Activated CD4-positive, alpha-beta T cell treated with anti-CD3 and anti-CD28 coated beads, Interleukin-2, amount 10 ng/mL, durations not matched to agents 24 days and 14 days (primary cell): ENCODE results near the gene FSTL4. TPM values are rescaled to one million over a fixed set of nuclear protein-coding genes. Genes with fewer than 3 reads are reported as not detected.
"Not testable (repeated sequence)": the region's sequence is repeated elsewhere in the genome, so short reads cannot be mapped to it uniquely, and the experiment has no call there.

Experiments used
- DNase-seq: peaks from one replicate; pipeline ENCODE4 v3.0.0; 2022
- H3K27ac Mint-ChIP-seq: one replicate; pipeline ENCODE4 v1.8.0; 2022; ENCODE audit warnings: mild to moderate bottlenecking, mixed read lengths
- H3K27me3 Mint-ChIP-seq: one replicate; pipeline ENCODE4 v1.8.0; 2022; ENCODE audit warnings: mixed read lengths
- H3K36me3 Mint-ChIP-seq: one replicate; pipeline ENCODE4 v1.8.0; 2022; ENCODE audit warnings: low read depth, mild to moderate bottlenecking, mixed read lengths
- H3K4me1 Mint-ChIP-seq: one replicate; pipeline ENCODE4 v1.8.0; 2021; ENCODE audit warnings: mixed read lengths
- H3K4me3 Mint-ChIP-seq: one replicate; pipeline ENCODE4 v1.8.0; 2022; ENCODE audit warnings: mild to moderate bottlenecking, moderate library complexity, mixed read lengths
- H3K9me3 Mint-ChIP-seq: one replicate; pipeline ENCODE4 v1.8.0; 2021; ENCODE audit warnings: mixed read lengths
- intact Hi-C: fragments of 100-400 bp; cut with micrococcal nuclease; formaldehyde crosslinking; loops from one replicate; pipeline ENCODE4 v1.15.1; 2023
- total RNA-seq: library from RNA; stranded (reverse); gene quantifications from 2 replicates; pipeline ENCODE4 v1.2.3, GENCODE V29; 2022

The FSTL4 gene
- total RNA-seq, 1 donor from 2014 or later: 0.42 TPM

DNA sequence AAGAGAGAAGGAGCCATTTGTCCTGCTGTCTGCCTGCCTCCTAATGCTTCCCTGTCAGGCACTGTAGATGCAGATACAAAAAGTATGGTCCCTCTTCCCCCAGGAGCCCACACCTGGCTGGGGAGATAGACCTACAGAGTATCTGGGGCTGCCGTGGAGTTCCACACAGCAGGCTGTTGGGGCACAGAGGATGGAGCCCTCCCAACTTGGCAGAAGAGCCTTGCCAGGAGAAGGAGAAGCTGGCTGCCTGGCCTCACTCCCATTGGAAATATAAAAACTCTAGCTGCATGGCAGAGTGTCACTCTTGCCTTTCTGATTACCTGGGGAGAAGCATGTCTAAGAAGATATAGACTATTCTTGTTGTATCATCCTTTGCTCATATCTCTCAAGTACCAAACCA is 160.4 kb downstream of the FSTL4 start:
- no peaks in the 10 kb centered on the region for H3K4me1 Mint-ChIP-seq
- no peaks in the 10 kb centered on the region for H3K9me3 Mint-ChIP-seq
- H3K27ac Mint-ChIP-seq: no peak overlapping the region
- no peaks in the 10 kb centered on the region for H3K36me3 Mint-ChIP-seq
- H3K4me3 Mint-ChIP-seq: no peak overlapping the region
- no peak for DNase-seq
- H3K27me3 Mint-ChIP-seq: peaks cover 16% of the 10 kb centered on the region
- intact Hi-C loops: no loop called here

DNA sequence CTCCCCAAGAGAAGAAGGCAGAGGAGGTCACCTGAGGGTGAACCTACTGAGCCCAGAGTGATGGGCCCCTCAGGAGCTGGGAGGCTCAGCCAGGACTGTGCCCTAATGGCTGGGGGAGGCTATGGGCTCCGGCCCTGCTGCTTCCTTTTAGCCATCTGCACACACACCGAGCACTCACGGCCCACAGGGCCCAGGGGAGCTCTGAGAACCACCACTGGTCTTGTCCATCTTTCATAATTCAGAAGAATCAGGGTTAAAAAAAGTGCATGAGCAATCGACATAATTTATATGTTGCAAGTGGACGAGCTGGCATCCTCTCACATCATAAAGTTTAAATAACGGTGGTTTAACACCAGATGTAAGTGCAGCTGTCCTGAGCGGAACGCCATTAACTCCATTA is 162.1 kb downstream of the FSTL4 start:
- DNase-seq: no peak
- H3K36me3 Mint-ChIP-seq: no peaks in the 10 kb centered on the region
- no peak overlapping the region for H3K27ac Mint-ChIP-seq
- H3K4me1 Mint-ChIP-seq: no peaks in the 10 kb centered on the region
- H3K9me3 Mint-ChIP-seq: no peaks in the 10 kb centered on the region
- peaks cover 15% of the 10 kb centered on the region for H3K27me3 Mint-ChIP-seq
- intact Hi-C loops: no loop called here
- no peak overlapping the region for H3K4me3 Mint-ChIP-seq

DNA sequence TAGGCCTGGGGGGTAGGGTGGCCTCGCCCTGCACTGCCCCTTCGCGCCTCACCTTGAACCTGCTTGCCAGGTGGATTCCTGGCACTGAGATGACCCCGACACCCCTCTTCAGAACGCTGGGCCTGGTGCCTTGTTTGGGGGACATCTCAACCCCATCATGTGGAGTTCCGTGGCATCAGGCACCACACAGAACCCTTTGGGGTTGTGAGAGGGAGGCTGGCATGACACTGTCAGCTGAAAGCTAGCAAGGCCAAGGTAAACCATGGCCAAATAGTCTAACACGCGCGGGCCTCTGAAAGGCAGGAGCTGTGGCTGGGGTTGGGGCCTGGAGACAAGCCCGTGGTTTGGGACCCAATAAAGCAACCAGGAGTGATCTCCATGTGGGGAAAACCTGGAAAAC is 163.2 kb downstream of the FSTL4 start:
- no peak overlapping the region for H3K4me3 Mint-ChIP-seq
- intact Hi-C loops: no loop called here
- no peak overlapping the region for H3K27ac Mint-ChIP-seq
- H3K4me1 Mint-ChIP-seq: no peaks in the 10 kb centered on the region
- H3K36me3 Mint-ChIP-seq: no peaks in the 10 kb centered on the region
- no peaks in the 10 kb centered on the region for H3K9me3 Mint-ChIP-seq
- H3K27me3 Mint-ChIP-seq: peaks cover 15% of the 10 kb centered on the region
- no peak for DNase-seq

DNA sequence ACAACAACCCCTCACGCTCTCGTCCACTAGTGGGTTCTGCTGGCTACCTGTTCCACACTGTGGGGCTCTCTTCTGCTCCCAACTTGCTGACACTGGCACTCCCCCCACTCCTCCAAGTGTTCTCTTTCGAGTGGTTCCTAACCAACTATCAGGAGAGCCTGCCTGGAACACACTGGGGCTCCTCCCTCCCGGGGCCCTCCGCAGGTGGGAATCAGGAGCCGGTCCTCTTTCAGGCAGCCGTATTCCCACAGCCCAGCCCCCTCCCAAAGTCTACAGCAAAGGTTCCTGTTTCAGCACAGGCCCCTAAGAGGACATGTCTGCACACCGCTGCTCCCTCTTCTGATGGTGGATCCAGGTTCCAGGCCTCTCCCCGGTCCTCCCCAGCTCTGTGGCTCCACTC is 165.9 kb downstream of the FSTL4 start:
- Mint-ChIP-seq H3K4me1 (no peaks in the 10 kb centered on the region), H3K4me3 (no peak overlapping the region), H3K36me3 (no peaks in the 10 kb centered on the region), H3K27me3 (peaks cover 6% of the 10 kb centered on the region), H3K27ac (no peak overlapping the region), H3K9me3 (no peaks in the 10 kb centered on the region)
- intact Hi-C loops: no loop called here
- DNase-seq: no peak

DNA sequence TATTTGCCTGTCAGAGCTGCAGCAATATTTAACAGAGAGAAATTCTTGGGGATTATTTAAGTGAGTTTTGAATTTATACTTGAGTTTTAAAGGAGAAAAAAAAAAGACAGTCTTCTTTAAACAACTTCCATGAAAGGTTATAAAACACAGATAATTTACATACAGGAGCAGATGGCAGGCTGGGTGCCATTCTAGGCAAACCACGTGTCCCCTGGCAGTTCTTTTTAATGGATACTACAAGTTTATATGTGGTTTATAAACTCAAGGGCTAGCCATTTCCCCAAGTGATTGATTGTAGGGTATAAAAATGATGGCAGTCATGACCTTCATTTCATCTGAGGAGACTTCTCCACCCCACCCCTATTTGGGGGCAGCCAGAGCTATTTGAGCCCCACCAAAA is 166.6 kb downstream of the FSTL4 start:
- Mint-ChIP-seq H3K4me3 (no peak overlapping the region), H3K36me3 (no peaks in the 10 kb centered on the region), H3K27ac (no peak overlapping the region), H3K4me1 (no peaks in the 10 kb centered on the region), H3K27me3 (peaks cover 3% of the 10 kb centered on the region), H3K9me3 (no peaks in the 10 kb centered on the region)
- intact Hi-C loops: no loop called here
- no peak for DNase-seq

DNA sequence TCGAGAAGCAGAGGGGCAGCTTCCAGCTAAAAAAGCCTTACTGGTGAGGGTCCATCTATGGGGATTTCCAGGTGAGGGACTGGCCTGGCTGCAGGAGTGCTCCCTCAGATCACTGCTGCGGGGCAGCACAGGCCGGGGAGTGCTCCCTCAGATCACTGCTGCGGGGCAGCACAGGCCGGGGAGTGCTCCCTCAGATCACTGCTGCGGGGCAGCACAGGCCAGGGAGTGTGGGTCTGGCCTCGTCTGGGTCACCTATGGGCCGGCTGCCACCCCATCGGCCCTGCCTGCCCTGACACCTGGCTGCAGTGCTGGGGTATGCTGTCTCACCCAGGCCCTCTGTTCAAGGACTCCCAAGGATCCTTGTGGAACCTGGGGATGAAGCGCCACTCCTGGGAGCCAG is 167.1 kb downstream of the FSTL4 start:
- H3K4me3 Mint-ChIP-seq, H3K9me3 Mint-ChIP-seq, DNase-seq, H3K27me3 Mint-ChIP-seq, H3K27ac Mint-ChIP-seq, H3K4me1 Mint-ChIP-seq, intact Hi-C loops, H3K36me3 Mint-ChIP-seq: not testable (repeated sequence)

DNA sequence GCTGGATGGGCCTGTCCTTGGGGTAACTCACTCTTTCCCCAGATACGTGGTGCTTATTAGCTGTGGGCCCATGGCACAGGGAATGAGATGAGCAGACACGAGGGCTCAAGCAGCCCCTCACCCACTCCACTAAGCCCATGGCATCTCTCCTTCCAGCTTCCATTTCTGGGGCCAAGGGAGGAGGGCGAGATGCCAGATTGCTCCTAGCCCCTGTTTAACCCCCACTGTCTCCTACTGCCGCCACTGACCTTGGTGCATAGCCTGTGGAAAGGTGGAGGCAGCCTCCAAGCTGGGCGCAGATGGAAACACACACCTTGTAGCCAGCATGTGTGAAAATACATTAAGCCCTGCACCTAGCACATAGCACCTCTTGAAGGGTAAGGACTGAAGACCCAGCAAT is 167.6 kb downstream of the FSTL4 start:
- H3K36me3 Mint-ChIP-seq: no peaks in the 10 kb centered on the region
- H3K9me3 Mint-ChIP-seq: no peaks in the 10 kb centered on the region
- H3K27ac Mint-ChIP-seq: no peak overlapping the region

DNA sequence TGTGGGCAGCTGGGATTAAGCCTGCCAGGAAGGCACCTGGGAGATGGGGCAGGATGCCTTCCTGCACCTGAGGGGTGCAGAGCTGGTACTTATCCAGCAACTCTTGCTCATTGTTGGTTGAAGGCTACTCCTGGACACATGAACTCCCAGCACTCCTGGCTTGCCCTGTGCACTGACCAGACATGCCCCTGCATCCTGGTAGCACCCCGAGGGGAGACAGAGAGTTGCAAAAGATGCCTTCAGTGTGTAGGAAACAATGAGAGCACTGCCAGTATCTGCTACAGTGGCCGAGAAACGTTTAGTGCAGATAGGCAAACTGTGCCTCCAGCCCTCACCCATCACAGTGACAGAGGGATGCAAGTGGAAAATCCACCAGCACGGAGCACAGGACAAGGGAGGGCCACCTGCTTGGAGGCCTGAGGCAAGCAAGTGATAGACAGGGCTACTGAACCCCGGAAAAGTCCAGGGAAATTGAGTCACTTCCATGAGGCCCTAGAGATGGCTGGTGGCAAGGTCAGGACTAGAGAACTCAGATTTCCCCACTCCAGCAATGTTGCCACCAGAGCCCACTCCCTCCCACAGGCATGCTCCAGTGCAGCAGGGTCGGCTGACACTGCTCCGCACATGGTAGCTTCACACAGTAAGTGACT is 171.1 kb downstream of the FSTL4 start:
- Mint-ChIP-seq H3K36me3 (no peaks in the 10 kb centered on the region), H3K4me3 (no peak overlapping the region), H3K9me3 (no peaks in the 10 kb centered on the region), H3K27ac (no peak overlapping the region), H3K27me3 (peaks cover 15% of the 10 kb centered on the region), H3K4me1 (no peaks in the 10 kb centered on the region)
- no peak for DNase-seq
- intact Hi-C loops: no loop called here

More for the DNA sequence above, 167.6 kb downstream of the FSTL4 start:
- intact Hi-C loops: no loop called here
- Mint-ChIP-seq H3K4me3 (no peak overlapping the region), H3K27me3 (no peaks in the 10 kb centered on the region), H3K4me1 (no peaks in the 10 kb centered on the region)
- DNase-seq: no peak

DNA sequence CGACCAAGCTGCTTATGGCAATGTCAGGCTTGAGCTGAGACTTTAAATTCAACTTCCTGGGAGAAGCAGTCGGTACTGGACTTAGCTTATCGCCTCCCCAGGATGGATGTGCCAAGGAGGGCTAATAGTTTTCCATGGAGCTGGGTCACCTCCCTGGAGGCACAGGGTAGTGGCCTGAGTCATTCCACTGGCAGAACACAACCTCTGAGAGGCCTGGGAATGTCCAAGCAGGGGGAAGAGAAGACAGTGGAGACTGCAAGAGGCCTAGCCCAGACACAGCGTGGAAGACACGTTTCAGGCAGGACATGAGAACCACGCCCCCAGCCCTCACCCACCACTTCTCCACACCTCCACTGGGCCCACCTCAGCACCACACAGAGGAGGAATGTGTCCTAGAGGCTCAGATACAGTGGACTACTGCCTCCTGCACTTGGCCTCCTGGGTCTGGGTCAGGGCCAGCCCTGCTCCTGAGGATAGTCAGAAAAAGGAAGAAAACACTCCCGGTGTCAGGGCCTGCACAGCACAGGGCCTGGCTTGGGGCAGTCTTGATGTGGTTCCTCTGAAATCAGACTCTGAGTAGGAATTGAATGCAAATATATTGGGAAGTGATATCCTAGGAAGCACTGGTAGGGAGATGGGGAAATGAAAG is 171.8 kb downstream of the FSTL4 start:
- Mint-ChIP-seq H3K9me3 (no peaks in the 10 kb centered on the region), H3K27me3 (peaks cover 21% of the 10 kb centered on the region), H3K4me1 (no peaks in the 10 kb centered on the region), H3K27ac (no peak overlapping the region), H3K36me3 (no peaks in the 10 kb centered on the region), H3K4me3 (no peak overlapping the region)
- intact Hi-C loops: no loop called here
- DNase-seq: no peak

DNA sequence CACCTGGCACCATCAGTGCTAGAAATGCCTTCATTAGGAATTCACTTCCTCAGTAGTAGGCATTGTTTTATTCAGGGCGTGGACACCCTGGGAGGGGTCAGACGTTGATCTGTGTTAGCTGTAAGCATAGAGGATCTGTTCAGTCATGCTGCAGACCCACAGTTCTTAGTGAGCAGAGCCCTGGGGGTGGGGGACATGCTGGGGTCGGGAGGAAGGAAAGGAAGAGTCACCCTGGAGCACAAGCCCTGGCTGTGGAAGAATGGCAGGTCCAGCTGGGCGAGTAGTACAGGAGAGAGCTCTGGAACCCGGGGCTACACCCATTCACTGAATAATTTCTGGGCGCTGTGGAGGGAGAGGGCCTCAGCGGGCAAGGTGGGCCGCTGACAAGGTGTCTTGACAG is 172.5 kb downstream of the FSTL4 start:
- no peaks in the 10 kb centered on the region for H3K9me3 Mint-ChIP-seq
- intact Hi-C loops: no loop called here
- H3K4me1 Mint-ChIP-seq: no peaks in the 10 kb centered on the region
- peaks cover 27% of the 10 kb centered on the region for H3K27me3 Mint-ChIP-seq
- H3K27ac Mint-ChIP-seq: no peak overlapping the region
- no peak for DNase-seq
- no peak overlapping the region for H3K4me3 Mint-ChIP-seq
- H3K36me3 Mint-ChIP-seq: no peaks in the 10 kb centered on the region

DNA sequence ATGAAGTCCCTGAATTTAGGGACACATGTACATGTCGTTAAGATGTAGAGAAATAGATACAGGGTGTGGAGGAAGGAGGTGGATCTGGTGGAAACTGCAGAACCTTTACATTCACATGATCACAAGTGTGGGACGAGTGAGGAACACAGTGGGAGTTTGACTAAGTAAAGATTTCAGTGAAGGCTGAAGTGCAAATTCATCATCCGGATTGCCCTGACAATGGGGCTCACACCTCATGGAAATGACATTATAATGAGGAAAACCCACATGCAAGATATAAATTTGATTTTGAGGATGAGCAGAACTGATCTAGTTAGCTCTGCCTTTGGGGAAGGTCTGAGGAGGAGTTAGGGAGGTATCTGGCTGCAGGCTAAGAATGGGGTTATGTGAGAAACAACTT is 173.9 kb downstream of the FSTL4 start:
- Mint-ChIP-seq H3K9me3 (no peaks in the 10 kb centered on the region), H3K4me1 (no peaks in the 10 kb centered on the region), H3K36me3 (no peaks in the 10 kb centered on the region), H3K27ac (no peak overlapping the region), H3K27me3 (peaks cover 35% of the 10 kb centered on the region), H3K4me3 (no peak overlapping the region)
- intact Hi-C loops: no loop called here
- DNase-seq: no peak

DNA sequence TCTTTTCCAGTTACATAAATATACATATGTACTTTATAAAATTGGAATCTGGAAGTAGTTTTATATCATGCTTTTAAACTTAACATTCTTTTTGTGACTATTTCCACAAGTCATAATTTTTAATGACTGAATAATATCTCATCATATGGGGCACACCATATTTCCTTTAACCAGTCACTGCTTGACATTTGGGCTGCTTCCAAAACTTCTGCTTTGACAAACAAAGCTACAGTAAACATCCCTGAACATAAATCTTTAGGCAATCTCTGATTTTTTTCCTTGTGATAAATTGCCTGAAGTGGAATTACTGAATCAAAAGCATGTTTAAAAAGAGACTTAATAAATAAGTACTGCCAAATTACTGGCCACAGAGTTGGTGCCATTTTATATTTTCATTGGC is 178.0 kb downstream of the FSTL4 start:
- peaks cover 56% of the 10 kb centered on the region for H3K27me3 Mint-ChIP-seq
- H3K9me3 Mint-ChIP-seq: no peaks in the 10 kb centered on the region

DNA sequence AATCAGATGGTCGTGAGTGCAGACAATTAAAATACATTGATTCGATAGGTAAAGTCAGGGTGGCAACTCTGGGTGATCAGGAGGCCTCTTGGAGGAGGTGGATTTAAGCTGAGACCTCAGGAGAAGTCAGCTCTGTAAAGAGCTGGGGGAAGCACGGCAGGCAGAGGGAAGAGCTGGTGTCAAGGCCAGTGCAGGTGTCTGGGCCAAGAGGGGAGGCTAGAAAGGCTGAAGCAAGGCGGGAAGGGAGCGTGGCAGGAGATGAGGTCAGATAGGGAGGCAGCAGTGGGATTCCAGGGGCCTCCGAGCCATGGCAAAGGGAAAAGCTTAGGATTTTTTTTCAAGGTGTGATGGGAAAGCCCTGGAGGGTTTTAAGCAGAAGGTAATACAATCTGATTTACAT is 178.7 kb downstream of the FSTL4 start:
- H3K4me1 Mint-ChIP-seq: no peaks in the 10 kb centered on the region
- DNase-seq: no peak
- intact Hi-C loops: no loop called here
- H3K36me3 Mint-ChIP-seq: no peaks in the 10 kb centered on the region
- no peak overlapping the region for H3K4me3 Mint-ChIP-seq
- peaks cover 53% of the 10 kb centered on the region for H3K27me3 Mint-ChIP-seq
- H3K9me3 Mint-ChIP-seq: no peaks in the 10 kb centered on the region
- H3K27ac Mint-ChIP-seq: no peak overlapping the region

More for the DNA sequence above, 178.0 kb downstream of the FSTL4 start:
- Mint-ChIP-seq H3K4me1 (no peaks in the 10 kb centered on the region), H3K4me3 (no peak overlapping the region), H3K36me3 (no peaks in the 10 kb centered on the region), H3K27ac (no peak overlapping the region)
- no peak for DNase-seq
- intact Hi-C loops: no loop called here

DNA sequence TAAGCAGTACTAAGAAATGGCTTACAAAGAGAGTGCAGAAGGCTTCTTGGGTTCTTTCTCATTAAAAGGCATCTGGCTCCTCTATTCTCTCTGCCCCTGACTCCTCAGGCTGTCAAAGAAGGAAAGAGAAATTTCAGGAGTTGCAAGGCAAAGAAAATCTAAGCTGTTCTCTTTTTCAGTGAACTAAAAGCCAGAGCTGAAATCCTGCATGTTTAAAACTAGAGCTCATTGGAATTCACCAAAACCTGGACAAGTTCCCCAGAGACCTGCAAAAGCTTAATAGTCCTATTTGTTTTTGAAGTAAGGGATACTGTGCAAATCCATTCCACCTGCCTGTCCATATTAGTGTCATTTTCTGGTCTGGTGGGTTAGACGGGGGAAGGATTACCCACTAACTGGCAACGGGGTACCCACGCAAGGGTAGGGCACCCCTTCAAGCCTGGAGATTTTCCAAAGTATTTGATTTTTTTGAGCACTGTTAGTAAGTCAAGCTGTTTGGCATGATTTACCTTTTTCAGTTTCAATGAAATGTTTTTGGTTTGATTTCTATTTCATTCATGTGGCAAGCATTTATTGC is 179.3 kb downstream of the FSTL4 start:
- H3K36me3 Mint-ChIP-seq: no peaks in the 10 kb centered on the region
- H3K9me3 Mint-ChIP-seq: no peaks in the 10 kb centered on the region
- peaks cover 47% of the 10 kb centered on the region for H3K27me3 Mint-ChIP-seq
- intact Hi-C loops: no loop called here
- no peaks in the 10 kb centered on the region for H3K4me1 Mint-ChIP-seq
- H3K27ac Mint-ChIP-seq: no peak overlapping the region
- H3K4me3 Mint-ChIP-seq: no peak overlapping the region
- no peak for DNase-seq
